Measurements from ENCODE around the gene MARF1.
"Not testable (repeated sequence)": the region's sequence is repeated elsewhere in the genome, so short reads cannot be mapped to it uniquely, and the experiment has no call there.

Gene MARF1

DNA sequence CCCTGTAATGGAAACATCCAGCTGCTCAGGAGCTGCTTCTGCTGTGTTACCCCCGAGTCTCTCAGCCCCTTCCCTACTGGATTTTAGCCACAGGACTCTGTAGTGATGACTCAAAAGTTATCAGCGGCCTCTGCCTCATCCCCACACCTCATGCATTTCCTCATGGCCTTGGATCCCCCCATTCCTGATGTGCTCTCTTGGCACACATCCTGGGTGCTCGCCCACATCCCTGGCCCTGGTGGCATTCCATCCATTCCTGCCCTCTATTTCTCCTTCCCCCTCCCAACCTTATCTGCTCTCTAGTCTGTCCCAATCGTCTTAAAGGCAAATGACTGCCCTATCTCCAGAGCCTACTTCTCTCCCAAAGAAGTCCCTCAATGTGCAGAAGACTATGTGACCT lies 24.6 kb downstream of the MARF1 start:
- no peak for DNase-seq

DNA sequence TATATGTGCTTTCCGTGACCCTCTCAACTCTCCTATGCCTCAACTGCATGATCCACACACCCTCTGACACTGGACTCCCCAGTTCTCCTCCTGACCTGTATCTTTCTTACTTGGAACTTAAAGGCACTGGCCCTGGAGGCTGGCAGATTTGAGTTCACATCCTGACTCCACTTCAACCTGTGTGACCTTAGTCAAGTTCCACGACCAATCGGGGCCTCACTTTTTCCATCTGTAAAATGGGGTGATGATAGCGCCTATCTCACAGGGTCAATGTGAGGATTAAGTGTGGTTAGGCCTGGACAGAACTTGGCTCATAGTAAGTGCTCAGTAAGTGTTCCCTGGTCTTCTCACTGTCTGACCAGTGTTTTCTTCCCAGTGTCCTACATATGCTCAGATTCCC lies 25.1 kb downstream of the MARF1 start:
- DNase-seq: no peak

DNA sequence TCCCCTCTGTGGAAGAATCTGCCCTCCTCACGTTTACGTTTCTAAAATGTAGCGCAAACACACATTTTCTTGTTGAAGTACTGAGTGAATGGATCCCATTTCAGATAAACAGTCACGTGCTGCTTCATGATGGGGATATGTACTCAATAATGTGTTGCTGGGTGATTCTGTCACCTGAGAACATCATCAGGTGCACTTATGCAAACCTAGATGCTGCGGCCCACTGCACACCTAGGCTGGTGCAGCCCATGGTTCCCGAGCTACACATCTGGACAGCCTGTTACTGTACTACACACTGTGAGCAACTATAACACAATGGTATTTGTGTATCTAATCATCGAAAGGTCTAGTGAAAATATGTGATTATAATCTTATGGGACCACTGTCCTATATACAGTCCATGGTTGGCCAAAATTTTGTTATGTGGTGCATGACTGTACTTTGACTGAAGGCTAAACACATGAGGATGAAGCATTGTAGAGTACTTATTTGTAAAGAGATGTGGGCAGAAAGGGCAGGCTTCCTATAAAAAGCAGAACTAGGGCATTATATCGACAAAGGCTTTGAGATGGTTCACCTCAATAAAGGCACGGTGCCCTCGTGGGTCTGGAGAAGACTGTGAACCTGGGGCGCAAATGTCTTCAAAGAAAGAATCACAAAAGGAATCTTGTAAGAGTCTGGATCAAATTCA lies 26.3 kb downstream of the MARF1 start:
- no peak for DNase-seq

DNA sequence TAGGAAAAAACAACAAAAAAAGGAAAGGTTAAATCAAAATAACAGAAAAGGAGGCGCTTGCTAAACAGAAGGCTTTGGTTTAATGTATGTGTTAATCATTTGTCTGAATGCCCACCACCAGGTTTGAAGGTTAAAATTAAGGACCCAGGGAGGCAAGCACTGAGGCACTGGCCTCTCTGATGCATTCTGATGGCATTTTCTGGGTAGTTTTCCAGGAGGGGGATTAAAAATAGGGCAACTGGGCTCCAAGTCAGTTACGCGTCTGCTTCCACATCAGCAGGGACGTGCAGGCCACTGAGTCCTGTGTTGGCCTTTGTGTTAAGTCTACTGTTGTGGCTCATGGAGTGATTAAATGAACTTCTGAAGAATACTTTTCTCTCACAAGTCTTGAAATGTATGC lies 26.9 kb downstream of the MARF1 start:
- DNase-seq: no peak

GRCh38 chr16:15613676-15614075 lies 29.3 kb downstream of the MARF1 start:
- no peak for DNase-seq

GRCh38 chr16:15611610-15612009 lies 31.3 kb downstream of the MARF1 start:
- DNase-seq: no peak

DNA sequence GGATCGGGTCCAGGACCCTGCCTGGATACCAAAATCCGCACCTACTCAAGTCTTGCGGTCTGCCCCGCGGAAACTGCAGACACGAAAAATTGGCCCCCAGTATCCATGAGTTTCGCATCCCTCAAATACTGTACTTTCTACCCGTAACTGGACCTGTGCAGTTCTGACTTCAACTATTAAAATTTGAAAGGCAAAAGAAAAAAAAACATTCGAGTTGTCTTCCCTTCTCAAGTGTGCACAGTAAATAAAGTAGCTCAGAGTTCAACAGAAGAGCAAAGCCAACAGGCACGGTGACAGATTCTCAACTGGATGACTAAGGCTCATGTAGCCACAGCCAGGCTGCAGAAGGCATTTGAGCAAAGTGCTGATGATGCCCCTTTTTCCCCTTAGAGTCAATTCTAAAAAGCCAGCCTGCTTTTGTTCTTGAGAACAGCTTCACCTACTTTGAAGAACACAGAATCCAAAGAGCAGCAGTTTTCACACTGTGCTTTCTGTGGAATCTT lies 32.5 kb downstream of the MARF1 start:
- DNase-seq: no peak

GRCh38 chr16:15609286-15609649 lies 33.7 kb downstream of the MARF1 start:
- DNase-seq: no peak

DNA sequence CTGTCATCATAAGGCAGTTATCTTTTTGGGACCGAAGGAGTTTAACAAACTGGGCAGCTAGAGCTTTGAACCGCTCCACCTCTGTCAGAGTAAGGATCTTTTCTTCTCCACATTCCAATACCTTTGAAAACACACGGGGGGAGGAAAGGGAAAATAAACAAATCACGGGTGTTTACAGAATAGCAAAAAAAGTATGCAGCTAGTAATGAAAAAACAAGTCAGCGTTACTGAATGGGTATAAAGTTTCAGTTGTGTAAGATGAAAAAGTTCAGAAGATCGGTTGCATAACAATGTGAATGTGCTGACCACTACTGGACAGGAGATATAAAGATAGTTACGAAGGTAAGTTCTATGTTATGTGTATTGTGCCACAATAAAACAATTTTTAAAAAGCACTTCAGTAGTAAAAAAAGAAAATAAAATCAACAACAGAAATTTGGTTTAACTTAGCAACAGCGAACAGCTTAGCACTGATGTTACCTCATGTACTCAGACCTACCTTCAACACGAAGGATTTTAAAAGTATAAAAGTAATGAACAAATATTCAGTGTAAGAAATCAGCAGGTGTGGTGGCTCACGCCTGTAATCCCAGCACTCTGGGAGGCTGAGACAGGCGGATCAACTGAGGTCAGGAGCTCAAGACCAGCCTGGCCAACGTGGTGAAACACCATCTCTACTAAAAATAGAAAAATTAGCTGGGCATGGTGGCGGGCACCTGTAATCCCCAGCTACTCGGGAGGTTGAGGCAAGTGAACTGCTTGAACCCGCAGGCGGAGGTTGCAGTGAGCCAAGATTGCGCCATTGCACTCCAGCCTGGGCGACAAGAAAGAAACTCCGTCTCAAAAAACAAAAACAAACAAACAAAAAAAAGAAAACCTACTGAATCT lies 34.3 kb downstream of the MARF1 start:
- no peak for DNase-seq

GRCh38 chr16:15607700-15608396 lies 35.1 kb downstream of the MARF1 start:
- no peak for DNase-seq

GRCh38 chr16:15607221-15607699 lies 35.7 kb downstream of the MARF1 start:
- DNase-seq: not testable (repeated sequence)

GRCh38 chr16:15606518-15607220 lies 36.3 kb downstream of the MARF1 start:
- DNase-seq: no peak

DNA sequence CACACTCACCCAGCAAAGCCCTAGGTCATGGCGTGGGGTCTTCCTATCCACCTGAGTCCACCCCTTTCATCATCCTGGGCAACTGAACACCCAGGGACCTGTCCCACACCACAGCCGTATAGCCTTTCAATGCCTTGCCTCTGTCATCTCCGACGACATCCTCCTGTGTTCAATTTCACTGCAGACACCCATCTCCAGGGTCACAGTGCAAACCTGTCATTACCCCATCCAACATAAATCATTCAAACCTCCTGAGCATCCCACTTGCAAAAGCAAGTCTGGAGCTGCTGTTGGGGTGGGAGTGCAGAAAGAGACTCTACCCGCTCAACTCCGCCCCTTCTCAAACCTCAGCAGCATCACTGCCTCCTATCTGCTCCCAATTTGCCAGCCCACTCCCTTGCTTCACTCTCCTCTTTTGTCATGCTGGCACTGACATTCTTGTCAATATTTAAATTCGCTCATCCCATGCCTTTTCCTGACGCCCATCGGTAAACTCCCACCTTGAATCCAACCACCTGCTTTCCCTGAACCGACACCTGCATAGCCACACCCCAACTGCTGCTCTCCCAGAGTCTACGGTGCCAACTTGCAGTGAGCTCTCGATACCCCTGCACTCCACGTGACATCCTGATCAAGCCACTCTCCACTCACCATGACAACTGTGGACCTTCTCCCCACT lies 37.0 kb downstream of the MARF1 start:
- no peak for DNase-seq

DNA sequence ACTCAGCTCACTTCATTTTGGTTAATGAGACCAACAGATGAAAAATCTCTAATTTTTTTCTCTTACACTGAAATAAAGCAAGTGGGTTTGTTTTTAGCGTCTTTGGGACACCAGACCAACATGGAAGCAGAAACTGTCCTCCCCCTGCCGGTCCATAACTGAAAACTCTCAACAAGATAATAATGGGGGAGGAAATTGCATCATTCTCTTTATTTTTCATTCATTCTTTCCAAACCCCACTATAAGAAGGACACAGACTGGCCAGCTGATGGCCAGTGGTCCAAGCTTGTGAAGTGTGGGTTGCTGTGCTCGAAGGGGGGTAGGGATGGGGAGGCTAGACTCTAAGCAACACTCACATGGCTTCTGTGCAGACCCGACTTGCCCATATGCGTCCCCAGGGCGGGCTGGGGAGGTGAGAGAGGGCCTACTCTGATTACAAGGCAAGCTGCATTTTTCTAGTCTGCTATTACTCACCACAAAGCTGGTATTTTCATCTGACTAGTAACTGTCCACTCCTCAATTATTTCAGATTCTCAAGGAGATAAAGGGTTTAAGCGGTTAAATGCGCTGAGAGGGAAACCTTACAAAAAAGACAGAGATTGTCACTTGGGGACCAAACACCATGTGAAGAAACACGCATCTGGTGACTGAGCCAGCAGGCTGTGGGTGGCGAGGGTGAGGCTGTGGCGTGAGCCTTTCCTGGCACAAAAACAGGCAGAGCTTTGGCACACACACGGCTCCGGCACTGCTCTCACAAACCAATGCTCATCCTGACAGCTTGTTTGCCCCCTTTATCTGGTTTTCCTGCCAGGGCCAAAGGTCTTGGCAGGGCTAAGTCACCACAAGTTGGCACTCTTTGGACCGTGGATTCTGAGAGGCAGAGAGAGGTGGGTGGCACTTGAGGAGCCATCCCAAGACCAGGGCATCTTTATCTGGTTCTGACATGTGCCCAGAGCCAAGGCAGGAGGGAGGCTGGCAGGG lies 38.2 kb downstream of the MARF1 start:
- peak; percentile 97 for DNase-seq

DNA sequence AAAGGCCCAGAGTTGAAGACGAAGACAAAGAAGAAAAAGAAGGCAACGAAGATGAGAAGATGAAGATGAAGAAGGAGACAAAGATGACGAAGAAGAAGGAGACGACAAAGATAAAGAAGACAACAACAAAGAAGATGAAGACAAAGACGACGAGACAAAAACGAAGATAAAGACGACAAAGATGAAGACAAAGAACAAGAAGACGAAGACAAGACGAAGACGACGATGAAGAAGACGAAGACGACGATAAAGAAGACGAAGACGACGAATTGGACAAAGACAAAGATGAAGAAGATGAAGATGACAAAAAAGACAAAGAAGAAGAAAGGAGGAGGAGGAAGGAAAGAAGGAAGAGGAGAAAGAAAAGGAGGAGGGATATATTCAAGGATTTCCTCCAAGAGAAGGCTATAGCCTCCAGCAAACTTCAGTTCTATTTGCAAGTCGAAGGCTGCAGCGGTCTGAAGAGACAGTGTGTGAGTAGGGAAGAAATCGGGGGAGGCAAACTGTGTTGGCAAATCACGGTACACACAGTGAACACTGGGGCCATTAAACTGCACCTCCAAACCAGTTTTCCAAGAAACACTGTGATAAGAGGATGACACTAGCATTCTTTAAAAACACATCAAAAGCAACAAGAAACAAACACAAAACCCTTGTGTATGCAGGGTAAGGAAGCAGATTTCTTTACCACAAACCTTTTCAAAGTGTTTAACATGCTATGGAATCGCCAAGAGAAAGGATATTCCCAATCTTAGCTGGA lies 40.5 kb downstream of the MARF1 start:
- no peak for DNase-seq

DNA sequence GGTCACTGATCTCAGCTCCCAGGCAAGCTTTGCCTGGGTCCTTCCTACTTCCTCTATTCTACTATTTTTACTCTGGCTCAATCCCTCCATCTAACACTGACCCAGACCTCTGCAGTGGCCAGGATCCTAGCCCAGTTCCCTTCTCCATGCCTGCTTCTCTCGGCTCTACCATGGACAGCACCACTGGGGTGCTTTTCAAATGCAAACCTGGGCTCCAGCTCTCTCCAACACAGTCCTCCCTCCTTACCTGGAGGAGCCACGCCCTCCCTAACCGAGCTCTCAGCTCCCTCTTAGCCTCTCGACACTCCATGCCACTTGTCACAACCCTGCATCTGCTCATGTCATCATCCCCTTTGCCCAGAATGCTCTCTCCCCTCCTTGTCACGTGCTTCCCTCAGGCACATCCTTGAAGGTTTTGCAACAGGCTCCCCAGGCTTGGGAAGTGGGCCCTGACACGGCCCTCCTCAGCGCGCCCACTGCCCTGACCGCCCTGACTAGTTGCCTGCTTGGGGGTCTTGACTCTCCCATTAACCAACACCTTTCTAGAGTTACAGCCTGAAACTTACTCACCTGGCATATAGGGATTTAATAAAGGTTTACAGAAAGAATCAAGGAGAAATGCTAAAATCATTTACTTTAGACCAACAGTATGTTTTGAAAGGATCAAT lies 41.6 kb downstream of the MARF1 start:
- no peak for DNase-seq

DNA sequence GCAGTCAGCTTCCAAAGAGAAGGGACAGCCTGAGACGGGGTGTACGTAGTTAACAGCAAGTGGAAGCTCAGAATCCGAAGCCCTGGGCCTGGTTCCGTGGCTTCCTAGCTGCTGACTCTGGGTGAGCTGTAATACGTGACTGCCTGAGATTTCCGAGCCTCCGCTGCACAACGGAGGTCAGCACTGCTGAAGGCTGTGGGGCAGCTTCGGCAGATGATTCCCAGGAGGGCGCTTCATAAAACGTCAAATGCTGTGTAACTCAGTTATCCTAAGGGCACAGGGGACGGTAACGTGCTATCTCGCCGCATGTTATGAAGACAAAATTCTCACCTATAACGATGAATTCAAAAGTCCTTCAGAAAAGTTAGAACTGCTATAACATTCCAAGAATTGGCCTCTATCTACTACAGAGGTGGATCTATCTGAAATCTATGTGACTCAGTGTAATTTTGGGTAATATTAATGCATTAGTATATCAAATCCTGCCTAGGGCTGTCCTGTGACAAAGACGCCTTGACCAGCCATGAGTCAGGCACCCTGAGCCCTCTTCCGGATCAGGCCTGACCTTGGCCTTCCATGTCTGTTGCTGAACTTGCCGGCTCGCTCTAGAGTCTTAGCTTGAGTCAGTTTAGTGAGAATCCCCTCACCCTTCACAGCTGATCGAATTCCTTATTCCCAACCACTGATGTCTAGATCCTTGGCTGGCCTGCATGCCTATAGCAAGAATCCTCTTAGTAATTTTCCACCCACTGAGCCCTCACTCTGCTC lies 43.5 kb downstream of the MARF1 start:
- DNase-seq: no peak

DNA sequence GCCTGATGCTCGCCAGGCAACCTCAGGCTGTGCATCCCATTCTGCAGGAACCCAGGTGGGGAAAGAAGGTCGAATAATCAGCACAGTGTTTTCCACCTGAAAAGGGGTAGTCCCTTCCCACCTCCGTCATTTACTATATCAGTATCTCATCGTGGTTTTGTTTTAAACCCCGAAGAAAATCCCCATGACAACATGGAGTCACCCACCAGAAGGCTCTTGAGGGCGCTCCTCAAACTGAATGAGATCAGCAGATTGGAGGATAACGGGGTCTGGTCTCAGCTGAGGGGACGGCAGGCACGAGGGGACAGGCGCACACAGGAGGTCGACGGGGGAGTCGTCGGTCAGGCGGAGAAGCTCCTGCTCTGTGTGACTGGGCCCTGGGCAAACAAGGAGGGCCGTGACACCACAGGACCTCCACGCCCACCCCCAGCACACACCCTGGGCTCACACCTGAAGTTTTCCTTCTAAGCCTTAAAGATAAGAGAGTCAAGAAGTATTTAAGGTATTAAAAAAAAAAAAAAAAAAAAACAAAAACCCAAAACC lies 44.2 kb downstream of the MARF1 start:
- DNase-seq: no peak

Measured in hematopoietic multipotent progenitor cell treated with erythropoietin and hydrocortisone succinate and interleukin-3 and kit ligand, for 8 days (in vitro differentiated cells).